Skeletal muscle cell (primary cell): ENCODE measurements around the gene CRIM1.

Source experiments
- DNase-seq: peaks from one replicate; pipeline ENCODE4 v3.0.0-alpha.2; 2010; ENCODE audit warnings: low read depth
- H3K4me3 ChIP-seq: 2 replicates; pipeline ENCODE4 v1.5.1; 2011; ENCODE audit warnings: low read depth, mild to moderate bottlenecking, control low read depth, low read length, moderate library complexity

CRIM1 gene

GRCh38 chr2:36446294-36446693 is 90.7 kb downstream of the CRIM1 start:
- H3K4me3 ChIP-seq = no peak overlapping the region

GRCh38 chr2:36449213-36449612 is 93.6 kb downstream of the CRIM1 start:
- H3K4me3 ChIP-seq = no peak overlapping the region
- no peak for DNase-seq

More at GRCh38 chr2:36446294-36446693, 90.7 kb downstream of the CRIM1 start:
- DNase-seq = no peak

- no peak for DNase-seq
- H3K4me3 ChIP-seq = no peak overlapping the region
Measured at GRCh38 chr2:36449943-36450392, 94.4 kb downstream of the CRIM1 start.

GRCh38 chr2:36450466-36451196 is 95.1 kb downstream of the CRIM1 start:
- no peak overlapping the region for H3K4me3 ChIP-seq
- no peak for DNase-seq

GRCh38 chr2:36451512-36451911 is 95.9 kb downstream of the CRIM1 start:
- no peak overlapping the region for H3K4me3 ChIP-seq
- DNase-seq = no peak

- no peak overlapping the region for H3K4me3 ChIP-seq
- no peak for DNase-seq
Measured at GRCh38 chr2:36452260-36452659, 96.7 kb downstream of the CRIM1 start.

- no peak overlapping the region for H3K4me3 ChIP-seq
- DNase-seq = no peak
Measured at GRCh38 chr2:36453652-36454051, 98.1 kb downstream of the CRIM1 start.

- no peak for DNase-seq
- H3K4me3 ChIP-seq = no peak overlapping the region
Measured at GRCh38 chr2:36455011-36455410, 99.4 kb downstream of the CRIM1 start.

- H3K4me3 ChIP-seq = no peak overlapping the region
- DNase-seq = no peak
Measured at GRCh38 chr2:36455788-36456187, 100.2 kb downstream of the CRIM1 start.

- peak overlapping the region; percentile 2 for H3K4me3 ChIP-seq
- DNase-seq = no peak
Measured at GRCh38 chr2:36456227-36457175, 100.9 kb downstream of the CRIM1 start.

GRCh38 chr2:36458106-36458505 is 102.5 kb downstream of the CRIM1 start:
- no peak overlapping the region for H3K4me3 ChIP-seq
- no peak for DNase-seq

GRCh38 chr2:36459725-36460137 is 104.2 kb downstream of the CRIM1 start:
- no peak overlapping the region for H3K4me3 ChIP-seq
- DNase-seq = no peak

- peak; percentile 85 for DNase-seq
- H3K4me3 ChIP-seq = no peak overlapping the region
Measured at GRCh38 chr2:36461039-36461681, 105.6 kb downstream of the CRIM1 start.

- no peak for DNase-seq
- no peak overlapping the region for H3K4me3 ChIP-seq
Measured at GRCh38 chr2:36462311-36462935, 106.8 kb downstream of the CRIM1 start.

GRCh38 chr2:36463365-36463764 is 107.8 kb downstream of the CRIM1 start:
- DNase-seq = no peak
- H3K4me3 ChIP-seq = no peak overlapping the region

GRCh38 chr2:36464006-36464721 is 108.6 kb downstream of the CRIM1 start:
- H3K4me3 ChIP-seq = no peak overlapping the region
- no peak for DNase-seq

- no peak overlapping the region for H3K4me3 ChIP-seq
- DNase-seq = no peak
Measured at GRCh38 chr2:36466135-36466534, 110.6 kb downstream of the CRIM1 start.

- no peak overlapping the region for H3K4me3 ChIP-seq
- DNase-seq = peak; percentile 76
Measured at GRCh38 chr2:36468463-36469105, 113.0 kb downstream of the CRIM1 start.

GRCh38 chr2:36469106-36469477 is 113.5 kb downstream of the CRIM1 start:
- H3K4me3 ChIP-seq = no peak overlapping the region
- DNase-seq = no peak
